Measurements from ENCODE around the gene GFPT2. TPM values are rescaled to one million over a fixed set of nuclear protein-coding genes. Genes with fewer than 3 reads are reported as not detected.

Gene GFPT2
- total and polyA plus RNA-seq, 2 of the 8 experiments (the other 6 are each of a cell fraction or from before 2014, with no cell fraction given), result 83.7 to 143 TPM

GRCh38 chr5:180353048-180353979 lies at the start of gene GFPT2 (continued):
- no peak for TF ChIP-seq EP300 (IDR thresholded peaks at IDR 0.05; ENCODE audit: borderline replicate concordance in 1 of 2, low read depth in 2 of 2, low read length in 2 of 2)
- TF ChIP-seq TCF12 (IDR thresholded peaks at IDR 0.05; ENCODE audit: low read depth, low read length), result no peak
- no peak for TF ChIP-seq SIRT6 (IDR thresholded peaks at IDR 0.05; ENCODE audit: low read length)
- no peak for TF ChIP-seq USF2 (IDR thresholded peaks at IDR 0.05; ENCODE audit: low read length)
- TF ChIP-seq POLR2AphosphoS5 (IDR thresholded peaks at IDR 0.05; ENCODE audit: low read depth, low read length), result 0 out of 2 replicates have a peak, but pooled peaks have one; percentile 18
- TF ChIP-seq E2F6 (IDR thresholded peaks at IDR 0.05), result no peak
- TF ChIP-seq RAD21 (IDR thresholded peaks at IDR 0.05 in 1 of 2, conservative IDR thresholded peaks at IDR 0.05 in 1 of 2; ENCODE audit: low read depth in 2 of 2, low read length in 2 of 2), result no peak
- peak; percentile 80 for TF ChIP-seq KDM4A (IDR thresholded peaks at IDR 0.05; ENCODE audit: low read depth, low read length, severe bottlenecking)
- TF ChIP-seq NRF1 (IDR thresholded peaks at IDR 0.05; ENCODE audit: low read depth, low read length), result no peak
- TF ChIP-seq ASH2L (IDR thresholded peaks at IDR 0.05; ENCODE audit: low read length), result peak; percentile 51
- TF ChIP-seq HDAC6 (IDR thresholded peaks at IDR 0.05; ENCODE audit: low read depth, low read length), result no peak
- TF ChIP-seq EZH2 (IDR thresholded peaks at IDR 0.05; ENCODE audit: low read depth, low read length, severe bottlenecking), result peak; percentile 48
- TF ChIP-seq TAF7 (optimal IDR thresholded peaks at IDR 0.05; ENCODE audit: borderline replicate concordance, low read depth, low read length), result no peak
- peak; percentile 15 to 43; a peak in 1 of 4 replicates for TF ChIP-seq HDAC2 (IDR thresholded peaks at IDR 0.05; ENCODE audit: borderline replicate concordance in 1 of 2, low read depth in 2 of 2, low read length in 2 of 2)
- peak; percentile 22; the same call in 1 of the 2 replicates for TF ChIP-seq TAF1 (IDR thresholded peaks at IDR 0.05; ENCODE audit: low read depth, low read length)
- no peak for TF ChIP-seq ZNF274 (IDR thresholded peaks at IDR 0.05; ENCODE audit: borderline replicate concordance, extremely low read depth, low read length)
- TF ChIP-seq SP4 (IDR thresholded peaks at IDR 0.05; ENCODE audit: low read length), result peak; percentile 59; the same call in 1 of the 2 replicates
- TF ChIP-seq POLR2A (IDR thresholded peaks at IDR 0.05; ENCODE audit: control extremely low read depth in 1 of 2, low read depth in 2 of 2, low read length in 2 of 2), result peak in 1 of 2 experiments; percentile 61; a peak in 1 of 3 replicates
- no peak; the same call in 1 of the 2 replicates for TF ChIP-seq KDM1A (IDR thresholded peaks at IDR 0.05; ENCODE audit: borderline replicate concordance, low read length)
- TF ChIP-seq CBX5 (IDR thresholded peaks at IDR 0.05; ENCODE audit: low read depth, low read length), result no peak
- peak; percentile 61 for TF ChIP-seq PHF8 (conservative IDR thresholded peaks at IDR 0.05; ENCODE audit: low read depth, low read length)

All from H1 (cell line).